HepG2 (cell line): ENCODE measurements around the gene LSM5. TPM values are rescaled to one million over a fixed set of nuclear protein-coding genes. Genes with fewer than 3 reads are reported as not detected.

Experiments
- ATAC-seq: fragments of 200-7000 bp; cut with Tn5 transposase; 3 replicates; pipeline ENCODE4 v1.9.1; 2020; ENCODE audit warnings: mild to moderate bottlenecking, moderate library complexity
- BruUV-seq: library from RNA; stranded (reverse); fragments of 400-500 nt; replicated peaks from 2 replicates; lab custom pipeline; 2021; lab: Mats Ljungman, UMichigan
- CTCF ChIA-PET: fragments of 300-600 bp; formaldehyde crosslinking; extraction: SDS; loops from one replicate; lab custom pipeline; 2021; ENCODE audit warnings: low total read pairs, inconsistent platforms, low intra/inter-chr PET ratio; lab: Yijun Ruan, JAX
- POLR2A ChIA-PET: fragments of 350-600 bp; sonication (Branson Sonifier 250); formaldehyde crosslinking; loops from one replicate; lab custom pipeline; 2020; ENCODE audit warnings: antibody characterized with exemption, inconsistent platforms; lab: Yijun Ruan, JAX
- DNase-seq: peaks from one replicate; pipeline ENCODE4 v3.0.0-alpha.2; 2015; ENCODE audit warnings: low spot score
- FAIRE-seq: peaks from 3 replicates; lab custom pipeline; 2011; peaks lifted over from hg19 to GRCh38; lab: Jason Lieb, UNC
- H2AFZ ChIP-seq: one replicate; pipeline ENCODE4 v1.6.1; 2011; ENCODE audit warnings: low read length, inconsistent platforms
- H3K27ac ChIP-seq: fragments of 300-600 bp; 3 replicates; pipeline ENCODE4 v1.8.0; 2011; ENCODE audit warnings: mixed run types, mild to moderate bottlenecking, mixed read lengths, low read length, inconsistent platforms; ENCODE audit not compliant: insufficient read depth; ENCODE audit errors: extremely low read length
- H3K27me3 ChIP-seq, 2 experiments: fragments of 200-600 bp in 1 of 2; 2 replicates in 1 of 2; 3 replicates in 1 of 2; pipeline versions ENCODE4 v1.6.0 to v1.8.0; 2011; ENCODE audit warnings: low read length in 2 of 2, mild to moderate bottlenecking in 2 of 2, moderate library complexity in 2 of 2, inconsistent platforms in 1 of 2; ENCODE audit not compliant: insufficient read depth in 2 of 2, control insufficient read depth in 1 of 2
- H3K36me3 ChIP-seq, 2 experiments: fragments of 200-600 bp in 1 of 2; replicated peaks in 1 of 2; 2 replicates in 1 of 2; 3 replicates in 1 of 2; pipeline versions ENCODE4 v1.5.1 to v1.8.0; 2011; ENCODE audit warnings: low read length in 2 of 2, inconsistent platforms in 1 of 2; ENCODE audit not compliant: insufficient read depth in 2 of 2, control insufficient read depth in 1 of 2
- H3K4me1 ChIP-seq: 2 replicates; pipeline ENCODE4 v1.5.1; 2012; ENCODE audit warnings: low read length, inconsistent platforms; ENCODE audit not compliant: insufficient read depth
- H3K4me2 ChIP-seq: 2 replicates; pipeline ENCODE4 v1.6.0; 2011; ENCODE audit warnings: low read depth, low read length, inconsistent platforms
- H3K4me3 ChIP-seq, 3 experiments: fragments of 200-600 bp in 1 of 3; sonication (generic), shearing (Covaris generic) in 1 of 3; replicated peaks in 1 of 3; 2 replicates each; pipeline ENCODE4 v1.5.1; 2011 to 2016; ENCODE audit warnings: low read length in 3 of 3, inconsistent platforms in 2 of 3, low read depth in 2 of 3, mild to moderate bottlenecking in 2 of 3, control low read depth in 1 of 3, mixed read lengths in 1 of 3; ENCODE audit not compliant: insufficient read depth in 1 of 3
- H3K79me2 ChIP-seq: one replicate; pipeline ENCODE4 v1.6.1; 2011; ENCODE audit warnings: low read length, inconsistent platforms; ENCODE audit not compliant: insufficient read depth
- H3K9ac ChIP-seq: 2 replicates; pipeline ENCODE4 v1.6.0; 2011; ENCODE audit warnings: mild to moderate bottlenecking, low read depth, low read length, inconsistent platforms; ENCODE audit not compliant: insufficient read depth
- H3K9me3 ChIP-seq: 2 replicates; pipeline ENCODE4 v1.5.1; 2012; ENCODE audit warnings: mild to moderate bottlenecking, low read length
- H4K20me1 ChIP-seq: 2 replicates; pipeline ENCODE4 v1.6.0; 2011; ENCODE audit warnings: inconsistent platforms, mild to moderate bottlenecking, low read length, moderate library complexity; ENCODE audit not compliant: insufficient read depth
- ATF6 ChIP-seq: sonication (generic); formaldehyde crosslinking; conservative IDR thresholded peaks from 2 replicates; pipeline ENCODE4 v1.4.0; 2020; ENCODE audit warnings: missing genetic modification reagents
- ATF7 ChIP-seq, 2 experiments: fragments of 450-650 bp in 1 of 2; sonication (generic) in 1 of 2; formaldehyde crosslinking in 1 of 2; IDR thresholded peaks; 2 replicates each; pipeline versions ENCODE4 v1.4.0 to v1.6.1; 2016 to 2020; ENCODE audit warnings: antibody characterized with exemption in 1 of 2, mild to moderate bottlenecking in 1 of 2, missing genetic modification reagents in 1 of 2
- FOXK2 ChIP-seq: fragments of 450-650 bp; IDR thresholded peaks from 2 replicates; pipeline ENCODE4 v1.6.1; 2016
- HCFC1 ChIP-seq: fragments of 150-350 bp; IDR thresholded peaks from 2 replicates; pipeline ENCODE4 v1.6.1; 2014; ENCODE audit warnings: low read depth, low read length
- HNRNPK ChIP-seq: fragments of 200-400 bp; formaldehyde crosslinking; IDR thresholded peaks from 2 replicates; pipeline ENCODE4 v1.6.1; 2018; ENCODE audit warnings: low read length, low read depth, moderate library complexity, mild to moderate bottlenecking; ENCODE audit not compliant: poor library complexity, severe bottlenecking
- JUN ChIP-seq: sonication (generic); formaldehyde crosslinking; IDR thresholded peaks from 2 replicates; pipeline ENCODE4 v1.4.0; 2020; ENCODE audit warnings: mild to moderate bottlenecking, missing genetic modification reagents
- NAIF1 ChIP-seq: sonication (generic); formaldehyde crosslinking; IDR thresholded peaks from 2 replicates; pipeline ENCODE4 v1.5.0; 2020; ENCODE audit warnings: mild to moderate bottlenecking, missing genetic modification reagents, borderline replicate concordance
- TFE3 ChIP-seq: IDR thresholded peaks from 2 replicates; pipeline ENCODE4 v1.6.1; 2016
- THAP9 ChIP-seq: sonication (generic); formaldehyde crosslinking; IDR thresholded peaks from 2 replicates; pipeline ENCODE4; 2020; ENCODE audit warnings: missing genetic modification reagents, mild to moderate bottlenecking, borderline replicate concordance
- ZNF646 ChIP-seq: sonication (generic); formaldehyde crosslinking; IDR thresholded peaks from 2 replicates; pipeline ENCODE4 v1.9.0; 2021; ENCODE audit warnings: mild to moderate bottlenecking, missing genetic modification reagents
- ZNF709 ChIP-seq: sonication (generic); formaldehyde crosslinking; IDR thresholded peaks from 2 replicates; pipeline ENCODE4 v1.5.0; 2020; ENCODE audit warnings: mild to moderate bottlenecking, missing genetic modification reagents
- ZNF737 ChIP-seq: sonication (generic); formaldehyde crosslinking; IDR thresholded peaks from 2 replicates; pipeline ENCODE4 v1.5.0; 2020; ENCODE audit warnings: missing genetic modification reagents, mild to moderate bottlenecking, borderline replicate concordance
- WGBS: methylation state at CpG from one replicate; pipeline ENCODE4 v1.1.6; 2017; ENCODE audit warnings: low lambda C conversion rate; 5-methylcytosine and 5-hydroxymethylcytosine counted together
- in situ Hi-C: cut with HindIII; loops from 2 replicates; pipeline ENCODE4 v1.10.0; 2017; ENCODE audit warnings: low pct_unique_long_range_greater_than_20kb; ENCODE audit not compliant: extremely low pct_ligation_motif_present
- intact Hi-C: fragments of 100-400 bp; cut with micrococcal nuclease; formaldehyde crosslinking; loops from one replicate; pipeline ENCODE4 v1.10.0; 2022; ENCODE audit not compliant: unreplicated experiment
- polyA plus RNA-seq, 8 experiments: library from polyadenylated mRNA; depleted of rRNA in 3 of 8; stranded (reverse) in 7 of 8; unstranded in 1 of 8; fragments of >200 nt; fragmentation: Illumina TruSeq in 4 of 8; extraction: Trizol in 4 of 8; gene quantifications; 2 replicates each; pipeline versions ENCODE4 v1.2.1 to v1.2.3, GENCODE V29; 2011 to 2016; ENCODE audit warnings: low read depth in 4 of 8, missing spikeins in 1 of 8, mixed read lengths in 1 of 8; ENCODE audit not compliant: insufficient read depth in 1 of 8
- total RNA-seq, 5 experiments: library from RNA; depleted of rRNA; stranded (reverse); fragments of >200 nt; fragmentation: Illumina TruSeq; extraction: Trizol; gene quantifications; 2 replicates each; pipeline ENCODE4 v1.2.3, GENCODE V29; 2016; ENCODE audit warnings: low read depth in 1 of 5

The LSM5 gene
- total and polyA plus RNA-seq, 2 of the 13 experiments (the other 11 are each of a cell fraction or from before 2014, with no cell fraction given): 30.3 to 183 TPM

GRCh38 chr7:32462977-32463376 is 27.2 kb downstream of the LSM5 start:
- POLR2A ChIA-PET: no interaction called here
- H3K4me2 ChIP-seq: no peak overlapping the region
- intact Hi-C loops: no loop called here
- 17% methylated on average over 1 of the region's 1 CpG for WGBS
- H3K27me3 ChIP-seq: no peaks in the 10 kb centered on the region
- no TSS peak for BruUV-seq
- H3K27ac ChIP-seq: no peak overlapping the region
- H4K20me1 ChIP-seq: no peaks in the 10 kb centered on the region
- in situ Hi-C loops: no loop called here
- DNase-seq (no peak), ATAC-seq (no peak), FAIRE-seq (no peak)
- peaks cover 20% of the 10 kb centered on the region for H3K4me1 ChIP-seq
- H3K4me3 ChIP-seq: no peak overlapping the region
- H3K36me3 ChIP-seq: no peaks in the 10 kb centered on the region
- no peak overlapping the region for H2AFZ ChIP-seq
- no peak overlapping the region for H3K9ac ChIP-seq
- no peaks in the 10 kb centered on the region for H3K9me3 ChIP-seq
- no peaks in the 10 kb centered on the region for H3K79me2 ChIP-seq
- CTCF ChIA-PET: no interaction called here
- no peak for TF ChIP-seq ATF6 (CRISPR knock-in tag)
- no peak for TF ChIP-seq JUN (CRISPR knock-in tag)
- no peak for TF ChIP-seq ATF7 (IDR thresholded peaks at IDR 0.05)
- no peak for TF ChIP-seq ATF7 (CRISPR knock-in tag; IDR thresholded peaks at IDR 0.05)
- no peak for TF ChIP-seq HNRNPK
- TF ChIP-seq THAP9 (CRISPR knock-in tag): no peak
- TF ChIP-seq ZNF646 (CRISPR knock-in tag): no peak
- no peak for TF ChIP-seq TFE3 (CRISPR knock-in tag)
- TF ChIP-seq FOXK2: no peak
- no peak for TF ChIP-seq HCFC1
- no peak for TF ChIP-seq NAIF1 (CRISPR knock-in tag)
- no peak for TF ChIP-seq ZNF709 (CRISPR knock-in tag)
- TF ChIP-seq ZNF737: no peak
